Left forelimb (tissue), 1 donor: ENCODE data around the gene SLC38A6.

ENCODE experiments used
- DNase-seq: peaks from one replicate; pipeline ENCODE4 v3.0.0-alpha.2; 2018; ENCODE audit warnings: low spot score

The SLC38A6 gene

GRCh38 chr14:60977847-60978246, 3.2 kb upstream of the SLC38A6 start:
- DNase-seq = no peak

- DNase-seq = no peak
These were observed 799 bp downstream of the SLC38A6 start for GRCh38 chr14:60981633-60982455.

- DNase-seq = no peak
These were observed 3.2 kb downstream of the SLC38A6 start for GRCh38 chr14:60984196-60984595.

GRCh38 chr14:60986500-60986899, 5.5 kb downstream of the SLC38A6 start:
- DNase-seq = no peak

GRCh38 chr14:60989599-60989998, 8.6 kb downstream of the SLC38A6 start:
- DNase-seq = no peak

- no peak for DNase-seq
These were observed 17.6 kb downstream of the SLC38A6 start for GRCh38 chr14:60998617-60999016.

GRCh38 chr14:60999536-60999935, 18.5 kb downstream of the SLC38A6 start:
- DNase-seq = no peak

GRCh38 chr14:61003571-61003970, 22.5 kb downstream of the SLC38A6 start:
- DNase-seq = no peak

GRCh38 chr14:61019537-61019936, 38.5 kb downstream of the SLC38A6 start:
- no peak for DNase-seq

- no peak for DNase-seq
These were observed 44.5 kb downstream of the SLC38A6 start for GRCh38 chr14:61025251-61026223.

- DNase-seq = no peak
These were observed 45.5 kb downstream of the SLC38A6 start for GRCh38 chr14:61026526-61026925.

GRCh38 chr14:61031026-61031425, 50.0 kb downstream of the SLC38A6 start:
- no peak for DNase-seq

- DNase-seq = no peak
These were observed 52.0 kb downstream of the SLC38A6 start for GRCh38 chr14:61033054-61033453.

GRCh38 chr14:61033855-61034254, 52.8 kb downstream of the SLC38A6 start:
- no peak for DNase-seq

- no peak for DNase-seq
These were observed 53.5 kb downstream of the SLC38A6 start for GRCh38 chr14:61034416-61035120.

- DNase-seq = no peak
These were observed 56.2 kb downstream of the SLC38A6 start for GRCh38 chr14:61037215-61037614.

- no peak for DNase-seq
These were observed 60.7 kb downstream of the SLC38A6 start for GRCh38 chr14:61041704-61042103.

GRCh38 chr14:61042220-61042619, 61.2 kb downstream of the SLC38A6 start:
- no peak for DNase-seq

GRCh38 chr14:61043506-61043905, 62.5 kb downstream of the SLC38A6 start:
- DNase-seq = no peak

- DNase-seq = no peak
These were observed 66.0 kb downstream of the SLC38A6 start for GRCh38 chr14:61047021-61047420.

- DNase-seq = no peak
These were observed 67.6 kb downstream of the SLC38A6 start for GRCh38 chr14:61048640-61049039.

GRCh38 chr14:61050417-61050816, 69.4 kb downstream of the SLC38A6 start:
- no peak for DNase-seq
